Measurements from ENCODE around the gene NRXN3. TPM values are rescaled to one million over a fixed set of nuclear protein-coding genes. Genes with fewer than 3 reads are reported as not detected.

Gene NRXN3
- total RNA-seq, 1 donor from 2014 or later = 1.6 TPM

DNA sequence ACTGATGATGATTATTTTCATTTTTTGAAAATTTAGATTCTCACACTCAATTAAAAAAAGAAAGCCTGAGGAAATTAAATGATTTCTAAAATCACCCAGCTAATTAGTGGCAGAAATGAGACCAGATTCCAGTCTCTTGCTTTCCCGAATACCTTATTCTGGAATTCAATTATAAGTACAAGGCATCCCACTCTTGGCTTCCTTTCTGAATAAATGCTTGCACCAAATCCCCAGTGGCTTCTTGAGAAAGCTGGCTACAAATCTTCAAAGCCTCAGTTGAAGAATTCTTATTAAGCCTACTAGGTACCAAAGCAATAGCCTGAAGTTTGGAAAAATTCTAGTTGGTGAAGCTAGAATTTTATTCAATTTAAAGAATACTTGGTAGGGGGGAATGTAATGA lies 1564.5 kb downstream of the NRXN3 start:
- H3K4me3 ChIP-seq (ENCODE audit: low read depth, low read length) = no peak overlapping the region
- no peak for DNase-seq (ENCODE audit: low read depth)
- TF ChIP-seq CTCF (IDR thresholded peaks at IDR 0.05; ENCODE audit: insufficient read depth, low read length, poor library complexity, severe bottlenecking) = no peak
- H3K27me3 ChIP-seq (ENCODE audit: control insufficient read depth, insufficient read depth, low read length) = no peaks in the 10 kb centered on the region
- H3K36me3 ChIP-seq (ENCODE audit: control insufficient read depth, insufficient read depth, low read length) = no peaks in the 10 kb centered on the region

- Histone ChIP-seq H3K36me3 (ENCODE audit: control insufficient read depth, insufficient read depth, low read length) (no peaks in the 10 kb centered on the region), H3K27me3 (ENCODE audit: control insufficient read depth, insufficient read depth, low read length) (no peaks in the 10 kb centered on the region), H3K4me3 (ENCODE audit: low read depth, low read length) (no peak overlapping the region)
- DNase-seq (ENCODE audit: low read depth) = no peak
- TF ChIP-seq CTCF (IDR thresholded peaks at IDR 0.05; ENCODE audit: insufficient read depth, low read length, poor library complexity, severe bottlenecking) = no peak
These were observed 1564.9 kb downstream of the NRXN3 start for GRCh38 chr14:79735121-79735520.

- Histone ChIP-seq H3K36me3 (ENCODE audit: control insufficient read depth, insufficient read depth, low read length) (no peaks in the 10 kb centered on the region), H3K27me3 (ENCODE audit: control insufficient read depth, insufficient read depth, low read length) (no peaks in the 10 kb centered on the region), H3K4me3 (ENCODE audit: low read depth, low read length) (no peak overlapping the region)
- DNase-seq (ENCODE audit: low read depth) = no peak
- TF ChIP-seq CTCF (IDR thresholded peaks at IDR 0.05; ENCODE audit: insufficient read depth, low read length, poor library complexity, severe bottlenecking) = no peak
These were observed 1570.0 kb downstream of the NRXN3 start for GRCh38 chr14:79740066-79740601.

GRCh38 chr14:79742142-79742541 lies 1572.0 kb downstream of the NRXN3 start:
- no peak for DNase-seq (ENCODE audit: low read depth)
- TF ChIP-seq CTCF (IDR thresholded peaks at IDR 0.05; ENCODE audit: insufficient read depth, low read length, poor library complexity, severe bottlenecking) = no peak
- Histone ChIP-seq H3K4me3 (ENCODE audit: low read depth, low read length) (no peak overlapping the region), H3K27me3 (ENCODE audit: control insufficient read depth, insufficient read depth, low read length) (no peaks in the 10 kb centered on the region), H3K36me3 (ENCODE audit: control insufficient read depth, insufficient read depth, low read length) (no peaks in the 10 kb centered on the region)

GRCh38 chr14:79745046-79745445 lies 1574.9 kb downstream of the NRXN3 start:
- no peak overlapping the region for H3K4me3 ChIP-seq (ENCODE audit: low read depth, low read length)
- H3K27me3 ChIP-seq (ENCODE audit: control insufficient read depth, insufficient read depth, low read length) = no peaks in the 10 kb centered on the region
- TF ChIP-seq CTCF (IDR thresholded peaks at IDR 0.05; ENCODE audit: insufficient read depth, low read length, poor library complexity, severe bottlenecking) = no peak
- no peak for DNase-seq (ENCODE audit: low read depth)
- H3K36me3 ChIP-seq (ENCODE audit: control insufficient read depth, insufficient read depth, low read length) = no peaks in the 10 kb centered on the region

DNA sequence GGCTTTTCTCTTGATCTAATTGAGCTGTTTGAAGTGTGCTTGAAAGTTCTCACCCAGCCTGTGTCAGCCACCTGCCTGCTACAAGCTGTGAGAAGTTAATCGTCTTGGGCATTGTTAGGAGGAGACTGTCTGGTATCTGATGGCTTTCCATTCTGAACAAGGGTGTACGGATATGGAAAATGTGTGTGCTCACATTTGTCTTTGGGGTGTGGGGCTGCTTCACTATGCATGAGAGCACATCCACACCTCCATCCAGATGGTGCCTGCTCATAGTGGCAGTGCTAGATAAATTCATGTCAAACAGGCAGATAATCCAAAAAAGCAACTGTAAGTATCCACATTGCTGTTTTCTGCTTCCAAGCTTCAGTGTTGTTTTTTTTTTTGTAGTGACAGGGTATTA lies 1578.9 kb downstream of the NRXN3 start:
- Histone ChIP-seq H3K4me3 (ENCODE audit: low read depth, low read length) (no peak overlapping the region), H3K27me3 (ENCODE audit: control insufficient read depth, insufficient read depth, low read length) (no peaks in the 10 kb centered on the region), H3K36me3 (ENCODE audit: control insufficient read depth, insufficient read depth, low read length) (no peaks in the 10 kb centered on the region)
- DNase-seq (ENCODE audit: low read depth) = no peak
- TF ChIP-seq CTCF (IDR thresholded peaks at IDR 0.05; ENCODE audit: insufficient read depth, low read length, poor library complexity, severe bottlenecking) = no peak
